Vagina (tissue), 2 donors: ENCODE results near the gene KRT14.
"Not testable (repeated sequence)": the region's sequence is repeated elsewhere in the genome, so short reads cannot be mapped to it uniquely, and the experiment has no call there.

Source experiments
- CTCF ChIP-seq, 3 experiments: fragments of 450-650 bp in 2 of 3; fragments of 200-600 bp in 1 of 3; sonication (generic) in 1 of 3; IDR thresholded peaks; one replicate each; pipeline ENCODE4 v1.5.1; 2017 to 2019; ENCODE audit warnings: antibody characterized with exemption in 3 of 3, mild to moderate bottlenecking in 2 of 3, moderate library complexity in 2 of 3
- POLR2A ChIP-seq, 2 donors: fragments of 450-650 bp; IDR thresholded peaks; one replicate each; pipeline ENCODE4 v1.6.1; 2017; ENCODE audit warnings: antibody characterized with exemption in 2 of 2, mild to moderate bottlenecking in 2 of 2, moderate library complexity in 2 of 2

- not testable (repeated sequence) for TF ChIP-seq CTCF, POLR2A (IDR thresholded peaks at IDR 0.05)
Measured at GRCh38 chr17:41622340-41623183, 35.9 kb upstream of the KRT14 start.
